HG03135 (cell line): ENCODE measurements around the gene ZNF180.
"Not testable (repeated sequence)": the region's sequence is repeated elsewhere in the genome, so short reads cannot be mapped to it uniquely, and the experiment has no call there.

Experiments
- ATAC-seq: cut with Tn5 transposase; IDR thresholded peaks from one replicate; pipeline ENCODE4 v1.9.1; 2021; ENCODE audit warnings: mild to moderate bottlenecking, moderate library complexity; ENCODE audit not compliant: unreplicated experiment

ZNF180 gene

GRCh38 chr19:44499559-44499958 is 763 bp downstream of the ZNF180 start:
- ATAC-seq, result no peak

- ATAC-seq, result no peak
Measured at GRCh38 chr19:44498988-44499387, 1.3 kb downstream of the ZNF180 start.

DNA sequence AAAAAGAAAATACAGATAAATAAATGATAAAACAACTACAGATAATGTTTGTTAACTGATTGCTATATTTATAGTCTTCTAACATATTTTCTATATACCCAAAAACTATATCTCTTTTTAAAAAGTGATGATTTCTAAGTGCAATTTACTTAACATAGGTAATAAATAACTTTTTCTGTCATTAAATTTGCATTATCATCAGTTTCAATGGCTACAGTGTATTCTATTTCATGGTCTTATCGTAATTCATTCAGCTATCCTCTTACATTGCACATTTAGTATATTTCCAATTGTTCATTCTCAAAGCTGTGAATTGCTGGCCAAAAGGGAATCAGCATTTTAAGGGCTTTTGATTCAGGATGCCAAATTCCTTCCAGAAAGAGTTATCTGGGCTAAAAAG is 3.6 kb downstream of the ZNF180 start:
- no peak for ATAC-seq

DNA sequence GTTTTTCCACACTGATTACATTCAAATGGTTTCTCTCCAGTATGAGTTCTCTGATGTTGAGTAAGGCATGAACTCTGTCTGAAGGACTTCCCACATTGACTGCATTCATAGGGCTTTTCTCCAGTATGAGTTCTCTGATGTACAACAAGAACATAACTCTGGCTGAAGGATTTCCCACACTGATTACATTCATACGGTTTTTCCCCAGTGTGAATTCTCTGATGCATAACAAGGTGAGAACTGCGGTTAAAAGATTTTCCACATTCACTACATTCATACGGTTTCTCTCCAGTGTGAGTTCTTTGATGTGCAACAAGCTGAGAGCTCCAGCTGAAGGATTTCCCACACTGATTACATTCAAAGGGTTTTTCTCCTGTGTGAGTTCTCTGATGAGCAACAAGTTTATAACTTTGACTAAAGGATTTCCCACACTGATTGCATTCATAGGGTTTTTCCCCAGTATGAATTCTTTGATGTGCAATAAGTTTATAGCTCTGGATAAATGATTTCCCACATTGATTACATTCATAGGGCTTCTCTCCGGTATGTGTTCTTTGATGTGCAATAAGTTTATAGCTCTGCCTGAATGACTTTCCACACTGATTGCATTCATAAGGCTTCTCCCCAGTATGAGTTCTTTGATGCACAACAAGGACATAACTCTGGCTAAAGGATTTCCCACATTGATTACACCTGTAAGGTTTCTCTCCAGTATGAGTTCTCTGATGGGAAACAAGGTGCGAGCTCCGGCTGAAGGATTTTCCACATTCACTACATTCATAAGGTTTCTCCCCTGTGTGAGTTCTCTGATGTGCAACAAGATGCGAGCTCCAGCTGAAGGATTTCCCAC is 23.5 kb downstream of the ZNF180 start:
- ATAC-seq, result no peak

- ATAC-seq, result not testable (repeated sequence)
Measured at GRCh38 chr19:44468730-44469129, 31.6 kb downstream of the ZNF180 start.

- ATAC-seq, result not testable (repeated sequence)
Measured at GRCh38 chr19:44462600-44463286, 37.6 kb downstream of the ZNF180 start.

- ATAC-seq, result not testable (repeated sequence)
Measured at GRCh38 chr19:44456016-44456415, 44.3 kb downstream of the ZNF180 start.

DNA sequence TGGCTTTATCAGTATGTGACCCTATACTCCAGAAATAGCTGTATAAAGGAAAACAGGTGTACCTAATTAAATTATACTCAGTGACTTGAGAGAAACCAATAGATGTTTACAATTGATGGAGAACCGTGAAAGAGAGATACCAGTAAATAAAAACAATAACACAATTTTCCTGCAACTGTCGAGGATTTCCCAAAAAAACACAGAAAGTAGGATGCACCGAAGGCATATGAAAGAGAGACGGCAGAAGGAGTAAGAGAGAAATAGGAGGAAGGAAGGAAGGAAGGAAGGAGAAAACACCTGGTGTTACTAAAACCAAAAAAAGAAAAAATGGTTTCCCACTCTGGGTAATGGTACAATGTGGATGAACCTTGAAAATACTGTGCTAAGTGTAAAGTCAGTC is 45.2 kb downstream of the ZNF180 start:
- ATAC-seq, result no peak

GRCh38 chr19:44452367-44452766 is 48.0 kb downstream of the ZNF180 start:
- ATAC-seq, result no peak

DNA sequence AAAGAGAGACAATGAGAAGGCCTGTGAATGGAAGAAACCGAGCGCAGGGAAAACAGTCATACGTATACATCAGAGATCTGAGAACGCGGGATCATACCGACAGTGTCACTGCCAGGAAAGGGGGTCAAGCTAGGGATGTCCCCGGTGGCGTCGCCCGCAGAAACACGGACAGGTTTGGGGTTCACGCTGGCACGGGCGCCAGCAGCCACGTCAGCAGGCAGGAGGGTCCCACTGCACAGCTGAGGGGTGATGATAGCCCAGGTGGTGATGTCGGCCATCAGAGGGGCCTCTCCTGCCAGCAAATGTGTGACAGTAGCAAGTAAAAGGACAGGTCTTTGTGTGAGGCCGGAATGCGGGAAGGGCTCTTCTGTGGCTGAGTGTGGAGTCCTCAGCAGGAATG is 48.6 kb downstream of the ZNF180 start:
- ATAC-seq, result no peak

DNA sequence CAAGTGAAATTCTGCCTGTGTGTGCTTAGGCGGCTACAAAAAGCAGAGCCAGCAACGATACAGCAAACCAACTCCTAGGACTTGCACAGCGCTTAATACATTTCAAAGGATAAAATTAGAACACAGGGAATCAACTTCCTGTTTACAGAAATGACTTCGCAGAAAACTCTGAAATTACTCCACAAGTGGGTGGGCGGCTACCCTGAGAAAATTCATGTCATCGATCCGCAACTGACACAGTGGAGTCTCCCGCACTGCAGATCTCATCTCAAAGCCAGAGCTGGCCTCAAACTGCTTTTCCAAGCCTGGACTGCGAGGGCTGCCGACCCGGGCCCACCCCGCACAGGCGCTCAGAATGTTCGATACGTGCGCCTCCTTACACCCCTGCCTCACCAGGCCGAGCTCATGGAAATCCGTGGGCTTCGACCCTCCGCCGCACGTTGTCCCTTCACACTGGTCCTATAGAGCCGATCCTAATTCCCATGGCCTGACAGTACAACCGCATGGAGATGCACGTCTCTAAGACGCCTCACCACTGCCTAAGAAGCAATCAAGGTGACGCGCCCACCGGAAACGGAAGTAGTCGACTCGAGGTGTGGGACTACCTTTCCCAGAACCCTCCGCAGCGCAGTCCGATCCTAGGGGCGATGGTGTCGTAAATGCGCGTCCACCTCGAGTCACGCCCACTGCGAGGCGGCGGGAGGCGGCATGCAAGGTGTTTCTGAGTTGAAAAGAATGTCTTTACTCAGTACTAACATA is 52.2 kb downstream of the ZNF180 start, which contains the start of gene ZNF229:
Gene ZNF229 (minus strand): TSS at position 557 of the 759 bp plus-strand sequence. CDS start 5,625 bp downstream, outside the sequence.
- ATAC-seq, result no peak

DNA sequence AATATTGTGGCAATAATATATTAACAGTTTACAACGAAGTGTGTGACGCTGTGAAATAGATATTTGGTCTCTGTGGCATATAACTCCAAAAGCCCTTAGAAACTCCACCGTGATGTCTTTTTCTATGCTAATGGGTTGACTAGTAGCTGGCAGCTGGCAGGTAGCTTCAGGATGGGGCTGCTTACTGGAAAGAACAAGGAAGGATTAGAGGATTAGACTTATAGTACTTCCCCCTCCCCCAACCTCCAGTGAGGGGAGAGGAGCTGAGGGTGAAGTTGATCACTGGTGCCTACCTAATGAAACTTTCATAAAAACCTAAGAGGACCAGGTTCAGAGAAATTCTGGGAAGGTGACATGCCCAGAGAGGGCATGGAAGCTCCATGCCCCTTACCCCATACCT is 61.9 kb downstream of the ZNF180 start:
- ATAC-seq, result no peak

DNA sequence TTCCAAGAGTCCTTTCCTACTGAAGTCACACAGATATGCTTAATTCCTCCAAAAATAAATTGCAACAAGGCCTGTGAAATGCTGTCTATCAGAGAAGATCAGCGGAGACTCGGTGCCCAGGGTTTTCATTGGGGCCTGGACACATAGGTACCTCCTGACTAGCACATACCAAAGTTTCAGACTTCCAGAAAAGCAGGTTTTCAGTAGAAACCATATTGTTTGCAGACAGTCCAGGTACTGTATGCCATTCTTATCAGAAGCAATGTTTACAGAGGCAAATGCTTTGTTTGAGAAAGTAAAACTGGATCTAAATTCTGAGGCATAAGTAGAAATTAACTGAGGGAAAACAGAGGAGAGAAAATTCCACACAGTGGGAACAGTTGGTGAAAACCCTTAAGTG is 64.9 kb downstream of the ZNF180 start:
- ATAC-seq, result no peak

DNA sequence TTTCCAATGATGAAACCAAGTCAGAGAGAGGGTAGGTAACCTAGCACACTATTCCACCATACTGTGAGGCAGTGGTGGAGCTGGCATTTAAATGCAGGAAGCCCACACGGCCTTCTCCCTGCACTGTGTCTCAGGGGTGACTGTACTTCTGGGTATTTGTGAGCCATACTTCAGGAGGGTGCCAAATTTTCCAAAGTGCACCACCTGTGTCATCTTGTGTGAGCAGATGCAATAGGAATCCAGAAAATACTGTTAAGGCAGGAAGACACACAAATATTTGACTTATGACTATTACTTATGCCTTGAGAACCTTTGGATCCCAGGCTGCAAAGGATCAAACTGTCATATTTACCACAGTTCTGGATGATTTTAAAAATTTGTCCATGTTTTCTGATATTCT is 69.4 kb downstream of the ZNF180 start:
- no peak for ATAC-seq
